ENCODE results near the gene JAKMIP1. TPM values are rescaled to one million over a fixed set of nuclear protein-coding genes. Genes with fewer than 3 reads are reported as not detected.

The JAKMIP1 gene
- total RNA-seq, 1 experiment from 2014 or later = not detected

- Histone ChIP-seq H3K4me1 (ENCODE audit: control insufficient read depth, insufficient read depth, low read length) (no peaks in the 10 kb centered on the region), H3K36me3 (ENCODE audit: control insufficient read depth, insufficient read depth, low read length) (no peaks in the 10 kb centered on the region), H3K4me3 (ENCODE audit: low read depth in 2 of 2, low read length in 2 of 2) (no peak overlapping the region), H3K9me3 (ENCODE audit: control insufficient read depth, insufficient read depth, low read depth, low read length) (no peaks in the 10 kb centered on the region), H3K27ac (ENCODE audit: low read length) (no peak overlapping the region), H3K27me3 (ENCODE audit: control insufficient read depth, insufficient read depth, low read length) (no peaks in the 10 kb centered on the region)
- no peak for DNase-seq (ENCODE audit: low read depth, low spot score)
- in situ Hi-C loops (cut with HindIII; ENCODE audit: low pct_unique_long_range_greater_than_20kb, low sequenced_read_pairs) (no loop called here), intact Hi-C loops (cut with micrococcal nuclease; ENCODE audit: unreplicated experiment) (no loop called here)
- no peak for ATAC-seq
- ChIA-PET POLR2A (no interaction called here), CTCF (no interaction called here)
- BruUV-seq (replicated peaks) = no TSS peak
- TF ChIP-seq SIN3A (IDR thresholded peaks at IDR 0.05; ENCODE audit: borderline replicate concordance, insufficient read depth, low read depth, low read length) (no peak), TCF7L2 (IDR thresholded peaks at IDR 0.05; ENCODE audit: low read depth, low read length) (no peak), REST (IDR thresholded peaks at IDR 0.05; ENCODE audit: insufficient read depth in 1 of 2, low read depth in 2 of 2, low read length in 1 of 2) (no peak), POLR2AphosphoS5 (IDR thresholded peaks at IDR 0.05; ENCODE audit: low read depth, low read length) (no peak), CTCF (IDR thresholded peaks at IDR 0.05) (no peak)
These were observed 106.7 kb downstream of the JAKMIP1 start for GRCh38 chr4:6093671-6094070.

- ChIA-PET CTCF (no interaction called here), POLR2A (no interaction called here)
- in situ Hi-C loops (cut with HindIII; ENCODE audit: low pct_unique_long_range_greater_than_20kb, low sequenced_read_pairs) (no loop called here), intact Hi-C loops (cut with micrococcal nuclease; ENCODE audit: unreplicated experiment) (no loop called here)
- no peaks in the 10 kb centered on the region for H3K36me3 ChIP-seq (ENCODE audit: control insufficient read depth, insufficient read depth, low read length)
- DNase-seq (ENCODE audit: low read depth, low spot score) (no peak), ATAC-seq (no peak)
- no peak overlapping the region for H3K27ac ChIP-seq (ENCODE audit: low read length)
- BruUV-seq (replicated peaks) = no TSS peak
- H3K4me3 ChIP-seq (ENCODE audit: low read depth in 2 of 2, low read length in 2 of 2) = no peak overlapping the region
- no peaks in the 10 kb centered on the region for H3K4me1 ChIP-seq (ENCODE audit: control insufficient read depth, insufficient read depth, low read length)
- no peak for TF ChIP-seq CTCF (IDR thresholded peaks at IDR 0.05)
- TF ChIP-seq SIN3A (IDR thresholded peaks at IDR 0.05; ENCODE audit: borderline replicate concordance, insufficient read depth, low read depth, low read length) = no peak
- TF ChIP-seq POLR2AphosphoS5 (IDR thresholded peaks at IDR 0.05; ENCODE audit: low read depth, low read length) = no peak
- TF ChIP-seq REST (IDR thresholded peaks at IDR 0.05; ENCODE audit: insufficient read depth in 1 of 2, low read depth in 2 of 2, low read length in 1 of 2) = no peak
- no peak for TF ChIP-seq TCF7L2 (IDR thresholded peaks at IDR 0.05; ENCODE audit: low read depth, low read length)
- H3K27me3 ChIP-seq (ENCODE audit: control insufficient read depth, insufficient read depth, low read length) = no peaks in the 10 kb centered on the region
- no peaks in the 10 kb centered on the region for H3K9me3 ChIP-seq (ENCODE audit: control insufficient read depth, insufficient read depth, low read depth, low read length)
These were observed 107.4 kb downstream of the JAKMIP1 start for GRCh38 chr4:6092971-6093370.
